A549 treated with RU486 at 1 μM for 4 hours (cell line): Measurements from ENCODE around the gene RAB7B. TPM values are rescaled to one million over a fixed set of nuclear protein-coding genes. Genes with fewer than 3 reads are reported as not detected.

Experiments used
- total RNA-seq: library from RNA; stranded (reverse); fragments of 200-300 nt; extraction: Qiagen RNA extraction; gene quantifications from 5 replicates; pipeline ENCODE4 v1.2.3, GENCODE V29; 2022; ENCODE audit warnings: low read depth

Gene RAB7B
- 1.2 to 3.4 TPM (median 1.5 TPM) in 5 replicates for total RNA-seq

GRCh38 chr1:206002871-206003801 is at the start of gene RAB7B:
TSS of gene RAB7B (minus strand) at chr1:206003395. CDS start at chr1:205994135, 9,260 bp downstream.

GRCh38 chr1:206023695-206024094 is 20.5 kb upstream of the RAB7B start, which contains the start of gene CTSE:
TSS of gene CTSE (minus strand) at chr1:206023895. CDS start at chr1:206023791, 104 bp downstream.

GRCh38 chr1:205943245-205943644 is 60.0 kb downstream of the RAB7B start, which contains the start of gene SLC26A9:
TSS of gene SLC26A9 (minus strand) at chr1:205943456. CDS start at chr1:205935820, 7,636 bp downstream.

Other genes with a start within 250 kb of the RAB7B start
- 10.1 to 12.4 TPM (median 12.3 TPM) in 5 replicates for gene RAB29, start 227.9 kb downstream of the RAB7B start, total RNA-seq
- gene SLC41A1, start 190.2 kb downstream of the RAB7B start, total RNA-seq, result 20.6 to 30.6 TPM (median 24.8 TPM) in 5 replicates
- not detected in 5 replicates for gene PM20D1, start 153.3 kb downstream of the RAB7B start, total RNA-seq
- 0.03 to 0.11 TPM (median 0.07 TPM) in 4 of 5 replicates, not detected in the other for gene SLC26A9, start 59.9 kb downstream of the RAB7B start, total RNA-seq
- gene CTSE, start 20.5 kb upstream of the RAB7B start, total RNA-seq, result 0.08 TPM in 1 of 5 replicates, not detected in the others
- not detected in 5 replicates for gene RHEX, start 49.8 kb upstream of the RAB7B start, total RNA-seq
- not detected in 5 replicates for gene AVPR1B, start 114.0 kb upstream of the RAB7B start, total RNA-seq
- 8.1 to 12.6 TPM (median 11.7 TPM) in 5 replicates for gene FAM72A, start 199.4 kb upstream of the RAB7B start, total RNA-seq
- gene SRGAP2, start 200.1 kb upstream of the RAB7B start, total RNA-seq, result 15.0 to 28.4 TPM (median 24.9 TPM) in 5 replicates